GM12892 (cell line): ENCODE data around the gene SORBS1.

Experiments
- POLR2A ChIP-seq: IDR thresholded peaks from 2 replicates; pipeline ENCODE4 v1.6.1; 2011; ENCODE audit warnings: low read depth, low read length, control low read depth
- POLR2AphosphoS5 ChIP-seq: IDR thresholded peaks from 2 replicates; pipeline ENCODE4 v1.6.1; 2011; ENCODE audit warnings: low read depth, low read length, control low read depth
- TAF1 ChIP-seq: IDR thresholded peaks from 2 replicates; pipeline ENCODE4 v1.6.1; 2011; ENCODE audit warnings: low read depth, mild to moderate bottlenecking, control low read depth, low read length, borderline replicate concordance

DNA sequence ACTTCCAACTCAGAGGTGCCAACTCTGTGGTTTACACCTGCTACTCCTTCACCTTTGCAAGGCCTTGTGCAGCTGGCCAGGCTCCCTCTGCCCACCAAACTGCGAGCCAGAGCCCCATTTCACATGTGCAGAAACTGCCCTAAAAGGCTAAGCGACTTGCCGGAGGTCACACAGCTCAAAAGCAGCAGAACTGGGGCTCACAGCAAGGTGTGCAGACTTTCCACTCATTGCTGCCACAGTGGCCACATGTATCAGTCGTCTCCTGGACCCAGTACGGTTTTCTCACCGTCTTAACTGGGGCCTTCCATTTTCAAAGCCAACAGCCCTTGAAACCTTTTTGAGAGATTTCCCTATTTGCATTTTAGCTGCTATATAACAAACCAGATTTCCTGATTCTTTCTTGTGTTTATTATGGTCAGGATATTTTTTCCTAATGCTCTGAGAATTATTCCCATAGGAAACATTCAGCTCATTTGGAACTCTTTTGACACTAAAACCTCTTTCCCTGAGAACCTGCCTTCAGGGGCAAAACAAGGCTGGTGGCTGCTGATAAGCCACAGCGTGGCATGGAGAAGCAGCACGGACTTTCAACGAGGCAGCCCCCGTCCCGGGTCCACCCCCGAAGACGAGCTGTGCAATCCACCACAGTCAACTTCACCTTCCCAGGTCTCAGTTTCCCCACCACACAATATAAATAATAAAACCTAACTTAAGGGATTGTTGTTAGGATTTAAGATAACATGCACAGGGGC is 29.9 kb downstream of the SORBS1 start:
- TF ChIP-seq POLR2A (no peak), POLR2AphosphoS5 (no peak), TAF1 (no peak)
